Renal cortex interstitium (tissue), 15 donors: ENCODE data around the gene HSPBAP1. TPM values are rescaled to one million over a fixed set of nuclear protein-coding genes. Genes with fewer than 3 reads are reported as not detected.

ENCODE experiments used
- DNase-seq, 11 donors: peaks; one replicate each; pipeline ENCODE4 v3.0.0-alpha.2; 2013; ENCODE audit warnings: low read depth in 9 of 11, low spot score in 4 of 11; ENCODE audit errors: extremely low read depth in 1 of 11
- long read RNA-seq, 16 experiments: transcript quantifications; one replicate each; lab custom pipeline, GENCODE V29; 2026
- polyA plus RNA-seq, 3 donors: library from polyadenylated mRNA; unstranded; fragments of 120-200 nt; gene quantifications; one replicate each; pipeline ENCODE4 v1.2.1, GENCODE V29; 2013; ENCODE audit not compliant: insufficient read length in 3 of 3

Gene HSPBAP1
- 10 to 100 TPM in 2 of 3 donors, 1 to 10 TPM in 1; 10.0 to 14.9 (median 12.3) TPM for polyA plus RNA-seq
- long read RNA-seq, donor 1, transcript HSPBAP1-201 (8 exons, 1,953 nt) = major isoform, 5 of 5 reads
- long read RNA-seq, donor 1, partial matches to known transcripts = 0 of 5 reads
- long read RNA-seq, donor 1, other reads (novel, unspliced or antisense) = 0 of 5 reads
- long read RNA-seq, donor 2, partial matches to known transcripts = 0 of 3 reads
- long read RNA-seq, donor 2, other reads (novel, unspliced or antisense) = 0 of 3 reads
- long read RNA-seq, donor 3, partial matches to known transcripts = 0 of 1 reads
- long read RNA-seq, donor 3, other reads (novel, unspliced or antisense) = 0 of 1 reads
- long read RNA-seq, donor 4, partial matches to known transcripts = 0 of 4 reads
- long read RNA-seq, donor 4, other reads (novel, unspliced or antisense) = 0 of 4 reads
- long read RNA-seq, donor 5 = 0 reads
- long read RNA-seq, donor 6, partial matches to known transcripts = 0 of 4 reads
- long read RNA-seq, donor 6, other reads (novel, unspliced or antisense) = 0 of 4 reads
- long read RNA-seq, donor 7, partial matches to known transcripts = 0 of 1 reads
- long read RNA-seq, donor 7, other reads (novel, unspliced or antisense) = 0 of 1 reads
- long read RNA-seq, donor 8, partial matches to known transcripts = 0 of 24 reads
- long read RNA-seq, donor 8, other reads (novel, unspliced or antisense) = 18 of 24 reads
- long read RNA-seq, donor 9, partial matches to known transcripts = 0 of 1 reads
- long read RNA-seq, donor 9, other reads (novel, unspliced or antisense) = 0 of 1 reads
- long read RNA-seq, donor 10, partial matches to known transcripts = 0 of 3 reads
- long read RNA-seq, donor 10, other reads (novel, unspliced or antisense) = 0 of 3 reads
- long read RNA-seq, donor 11, partial matches to known transcripts = 0 of 1 reads
- long read RNA-seq, donor 11, other reads (novel, unspliced or antisense) = 0 of 1 reads
- long read RNA-seq, donor 12, partial matches to known transcripts = 0 of 1 reads
- long read RNA-seq, donor 12, other reads (novel, unspliced or antisense) = 0 of 1 reads
- long read RNA-seq, donor 13, transcript HSPBAP1-201 (8 exons, 1,953 nt) = major isoform, 8 of 8 reads
- long read RNA-seq, donor 13, partial matches to known transcripts = 0 of 8 reads
- long read RNA-seq, donor 13, other reads (novel, unspliced or antisense) = 0 of 8 reads
- long read RNA-seq, donor 14, partial matches to known transcripts = 0 of 4 reads
- long read RNA-seq, donor 14, other reads (novel, unspliced or antisense) = 0 of 4 reads
- long read RNA-seq, donor 15, partial matches to known transcripts = 0 of 2 reads
- long read RNA-seq, donor 15, other reads (novel, unspliced or antisense) = 0 of 2 reads
- long read RNA-seq, donor 16, partial matches to known transcripts = 0 of 6 reads
- long read RNA-seq, donor 16, other reads (novel, unspliced or antisense) = 0 of 6 reads

- peak; percentile 77 to 90 (median 83) for DNase-seq
Observed at GRCh38 chr3:122793568-122794416, at the start of gene HSPBAP1. HSPBAP1 (minus strand) TSS chr3:122793831; CDS start chr3:122793680, 151 bp downstream.

- no peak for DNase-seq
Observed at GRCh38 chr3:122835590-122835989, 42.0 kb upstream of the HSPBAP1 start.

- no peak for DNase-seq
Observed at GRCh38 chr3:122828281-122828680, 34.6 kb upstream of the HSPBAP1 start.

- DNase-seq = no peak
Observed at GRCh38 chr3:122826278-122826677, 32.6 kb upstream of the HSPBAP1 start.

- DNase-seq = no peak
Observed at GRCh38 chr3:122825460-122825859, 31.8 kb upstream of the HSPBAP1 start.

GRCh38 chr3:122824465-122825381 lies 31.1 kb upstream of the HSPBAP1 start:
- DNase-seq = peak in 7 of 11 donors; percentile 3 to 22 (median 9)

- no peak for DNase-seq
Observed at GRCh38 chr3:122816587-122816986, 23.0 kb upstream of the HSPBAP1 start.

- no peak for DNase-seq
Observed at GRCh38 chr3:122810734-122811133, 17.1 kb upstream of the HSPBAP1 start.

- DNase-seq = no peak
Observed at GRCh38 chr3:122803977-122804376, 10.3 kb upstream of the HSPBAP1 start.

GRCh38 chr3:122802323-122802722 lies 8.7 kb upstream of the HSPBAP1 start:
- DNase-seq = no peak

- no peak for DNase-seq
Observed at GRCh38 chr3:122800706-122801237, 7.1 kb upstream of the HSPBAP1 start.

- no peak for DNase-seq
Observed at GRCh38 chr3:122800031-122800430, 6.4 kb upstream of the HSPBAP1 start.

- no peak for DNase-seq
Observed at GRCh38 chr3:122799322-122799721, 5.7 kb upstream of the HSPBAP1 start.

GRCh38 chr3:122797291-122797690 lies 3.7 kb upstream of the HSPBAP1 start:
- DNase-seq = no peak

- peak in 2 of 11 donors; percentile 9 for DNase-seq
Observed at GRCh38 chr3:122795674-122796195, 2.1 kb upstream of the HSPBAP1 start.
